HAP-1 (cell line): ENCODE data around the gene KCNT1.

Source experiments
- DNase-seq, 2 experiments: peaks; one replicate each; pipeline ENCODE4 v3.0.0-alpha.2; 2016 to 2020; ENCODE audit warnings: low spot score in 2 of 2
- H3K27me3 ChIP-seq: fragments of 250-450 bp; sonication (Bioruptor Pico); 2 replicates; pipeline ENCODE4 v1.5.1; 2020; ENCODE audit warnings: low read depth, mild to moderate bottlenecking, moderate library complexity
- H3K36me3 ChIP-seq: fragments of 250-450 bp; sonication (Bioruptor Pico); replicated peaks from 2 replicates; pipeline ENCODE4 v1.5.1; 2020; ENCODE audit warnings: mild to moderate bottlenecking
- H3K4me1 ChIP-seq: fragments of 250-450 bp; sonication (Bioruptor Pico); 2 replicates; pipeline ENCODE4 v1.5.1; 2020; ENCODE audit warnings: mild to moderate bottlenecking
- H3K4me3 ChIP-seq: fragments of 250-450 bp; sonication (Bioruptor Pico); 2 replicates; pipeline ENCODE4 v1.5.1; 2020; ENCODE audit warnings: mild to moderate bottlenecking, moderate library complexity
- H3K9me3 ChIP-seq: fragments of 250-450 bp; sonication (Bioruptor Pico); 2 replicates; pipeline ENCODE4 v1.5.1; 2020; ENCODE audit warnings: mild to moderate bottlenecking, moderate library complexity
- in situ Hi-C: fragments of 300-500 bp; cut with MboI; formaldehyde crosslinking; loops from 3 replicates; pipeline ENCODE4 v1.14.3; 2020; ENCODE audit warnings: low sequenced_read_pairs, inconsistent platforms, mixed read lengths

Gene KCNT1

GRCh38 chr9:135728436-135729110, 26.6 kb downstream of the KCNT1 start:
- in situ Hi-C loops = no loop called here

GRCh38 chr9:135729480-135729879, 27.5 kb downstream of the KCNT1 start:
- in situ Hi-C loops = no loop called here
- H3K4me1 ChIP-seq = no peaks in the 10 kb centered on the region
- DNase-seq = no peak

More at GRCh38 chr9:135728436-135729110, 26.6 kb downstream of the KCNT1 start:
- Histone ChIP-seq H3K4me1 (no peaks in the 10 kb centered on the region), H3K36me3 (no peaks in the 10 kb centered on the region), H3K4me3 (no peak overlapping the region), H3K9me3 (no peaks in the 10 kb centered on the region), H3K27me3 (peaks cover 26% of the 10 kb centered on the region)
- DNase-seq = no peak

GRCh38 chr9:135731454-135731853, 29.5 kb downstream of the KCNT1 start:
- Histone ChIP-seq H3K4me1 (no peaks in the 10 kb centered on the region), H3K9me3 (no peaks in the 10 kb centered on the region), H3K4me3 (no peak overlapping the region), H3K27me3 (peaks cover 21% of the 10 kb centered on the region), H3K36me3 (no peaks in the 10 kb centered on the region)
- no peak for DNase-seq
- in situ Hi-C loops = no loop called here

More at GRCh38 chr9:135729480-135729879, 27.5 kb downstream of the KCNT1 start:
- peaks cover 26% of the 10 kb centered on the region for H3K27me3 ChIP-seq
- H3K36me3 ChIP-seq = no peaks in the 10 kb centered on the region
- H3K4me3 ChIP-seq = no peak overlapping the region
- no peaks in the 10 kb centered on the region for H3K9me3 ChIP-seq

GRCh38 chr9:135732569-135733257, 30.7 kb downstream of the KCNT1 start:
- in situ Hi-C loops = no loop called here
- no peak for DNase-seq
- Histone ChIP-seq H3K4me1 (no peaks in the 10 kb centered on the region), H3K9me3 (no peaks in the 10 kb centered on the region), H3K4me3 (no peak overlapping the region), H3K27me3 (peaks cover 21% of the 10 kb centered on the region), H3K36me3 (no peaks in the 10 kb centered on the region)

GRCh38 chr9:135734616-135735144, 32.7 kb downstream of the KCNT1 start:
- Histone ChIP-seq H3K36me3 (no peaks in the 10 kb centered on the region), H3K4me1 (no peaks in the 10 kb centered on the region), H3K9me3 (no peaks in the 10 kb centered on the region), H3K4me3 (no peak overlapping the region), H3K27me3 (peaks cover 11% of the 10 kb centered on the region)
- no peak for DNase-seq
- in situ Hi-C loops = no loop called here

GRCh38 chr9:135736272-135736978, 34.4 kb downstream of the KCNT1 start:
- H3K4me3 ChIP-seq = no peak overlapping the region
- no peaks in the 10 kb centered on the region for H3K9me3 ChIP-seq
- H3K27me3 ChIP-seq = peaks cover 27% of the 10 kb centered on the region
- H3K36me3 ChIP-seq = no peaks in the 10 kb centered on the region
- DNase-seq = no peak
- no peaks in the 10 kb centered on the region for H3K4me1 ChIP-seq
- in situ Hi-C loops = no loop called here

- H3K4me3 ChIP-seq = no peak overlapping the region
- no peaks in the 10 kb centered on the region for H3K9me3 ChIP-seq
Measured at GRCh38 chr9:135736979-135737839, 35.2 kb downstream of the KCNT1 start.

GRCh38 chr9:135737840-135738521, 36.0 kb downstream of the KCNT1 start:
- Histone ChIP-seq H3K36me3 (no peaks in the 10 kb centered on the region), H3K4me3 (no peak overlapping the region), H3K27me3 (peaks cover 30% of the 10 kb centered on the region), H3K9me3 (no peaks in the 10 kb centered on the region), H3K4me1 (no peaks in the 10 kb centered on the region)
- in situ Hi-C loops = no loop called here
- no peak for DNase-seq

More at GRCh38 chr9:135736979-135737839, 35.2 kb downstream of the KCNT1 start:
- Histone ChIP-seq H3K4me1 (no peaks in the 10 kb centered on the region), H3K27me3 (peaks cover 27% of the 10 kb centered on the region), H3K36me3 (no peaks in the 10 kb centered on the region)
- in situ Hi-C loops = no loop called here
- no peak for DNase-seq

- Histone ChIP-seq H3K36me3 (no peaks in the 10 kb centered on the region), H3K9me3 (no peaks in the 10 kb centered on the region), H3K27me3 (peaks cover 33% of the 10 kb centered on the region), H3K4me3 (no peak overlapping the region), H3K4me1 (no peaks in the 10 kb centered on the region)
- in situ Hi-C loops = no loop called here
- no peak for DNase-seq
Measured at GRCh38 chr9:135739271-135740220, 37.6 kb downstream of the KCNT1 start.

GRCh38 chr9:135741276-135742219, 39.6 kb downstream of the KCNT1 start:
- Histone ChIP-seq H3K27me3 (peaks cover 33% of the 10 kb centered on the region), H3K9me3 (no peaks in the 10 kb centered on the region), H3K4me1 (no peaks in the 10 kb centered on the region), H3K4me3 (no peak overlapping the region), H3K36me3 (no peaks in the 10 kb centered on the region)
- in situ Hi-C loops = no loop called here
- no peak for DNase-seq

- in situ Hi-C loops = no loop called here
- Histone ChIP-seq H3K4me1 (no peaks in the 10 kb centered on the region), H3K9me3 (no peaks in the 10 kb centered on the region), H3K36me3 (no peaks in the 10 kb centered on the region), H3K27me3 (peaks cover 38% of the 10 kb centered on the region), H3K4me3 (no peak overlapping the region)
- no peak for DNase-seq
Measured at GRCh38 chr9:135743021-135743420, 41.0 kb downstream of the KCNT1 start.
